GM19043 (cell line): ENCODE measurements around the gene IL23A.
"Not testable (repeated sequence)": the region's sequence is repeated elsewhere in the genome, so short reads cannot be mapped to it uniquely, and the experiment has no call there.

Experiments used
- ATAC-seq: cut with Tn5 transposase; IDR thresholded peaks from one replicate; pipeline ENCODE4 v1.9.1; 2021; ENCODE audit warnings: low read depth; ENCODE audit not compliant: unreplicated experiment

Gene IL23A

GRCh38 chr12:56324206-56324605 is 14.5 kb upstream of the IL23A start:
- no peak for ATAC-seq

GRCh38 chr12:56326126-56326525 is 12.6 kb upstream of the IL23A start:
- ATAC-seq = no peak

- ATAC-seq = no peak
These were observed 12.2 kb upstream of the IL23A start for GRCh38 chr12:56326533-56326932.

- no peak for ATAC-seq
These were observed 7.7 kb upstream of the IL23A start for GRCh38 chr12:56330936-56331490.

- no peak for ATAC-seq
These were observed 6.0 kb upstream of the IL23A start for GRCh38 chr12:56332512-56333196.

- no peak for ATAC-seq
These were observed 5.4 kb upstream of the IL23A start for GRCh38 chr12:56333197-56333678.

GRCh38 chr12:56333679-56334489 is 4.8 kb upstream of the IL23A start, which contains the start of gene PAN2:
PAN2 (minus strand) TSS chr12:56334000; CDS start chr12:56333094, 906 bp downstream.
- ATAC-seq = peak; percentile 96

GRCh38 chr12:56334490-56334793 is 4.2 kb upstream of the IL23A start:
- no peak for ATAC-seq

- ATAC-seq = not testable (repeated sequence)
These were observed 3.2 kb upstream of the IL23A start for GRCh38 chr12:56335527-56335926.

GRCh38 chr12:56336361-56337167 is 2.1 kb upstream of the IL23A start:
- no peak for ATAC-seq

GRCh38 chr12:56337753-56338251 is 882 bp upstream of the IL23A start:
- ATAC-seq = no peak

GRCh38 chr12:56339158-56339422 is 406 bp downstream of the IL23A start:
- ATAC-seq = no peak

GRCh38 chr12:56341616-56342015 is 2.9 kb downstream of the IL23A start:
- ATAC-seq = no peak

- not testable (repeated sequence) for ATAC-seq
These were observed 3.6 kb downstream of the IL23A start for GRCh38 chr12:56342290-56342689.

GRCh38 chr12:56346675-56347074 is 8.0 kb downstream of the IL23A start:
- no peak for ATAC-seq

- not testable (repeated sequence) for ATAC-seq
These were observed 8.6 kb downstream of the IL23A start for GRCh38 chr12:56347255-56347654.

GRCh38 chr12:56348776-56349175 is 10.1 kb downstream of the IL23A start:
- no peak for ATAC-seq

- ATAC-seq = no peak
These were observed 12.0 kb downstream of the IL23A start for GRCh38 chr12:56350662-56351061.

GRCh38 chr12:56351325-56351724 is 12.6 kb downstream of the IL23A start:
- ATAC-seq = no peak

GRCh38 chr12:56358836-56359532 is 20.3 kb downstream of the IL23A start:
- ATAC-seq = no peak
